NK-92 treated with Interleukin-12 subunit alpha and Interleukin-12 subunit beta, amount 100 ng/mL, for 24 hours (cell line): ENCODE data around the gene CNTNAP2.

Experiments used
- DNase-seq: peaks from one replicate; lab custom pipeline; 2025; lab: John Stamatoyannopoulos, UW

The CNTNAP2 gene

GRCh38 chr7:146116521-146117222, at the start of gene CNTNAP2:
Gene CNTNAP2 (plus strand): TSS chr7:146116801. CDS start chr7:146116877, 76 bp downstream.
- no peak for DNase-seq

- DNase-seq, result no peak
Measured at GRCh38 chr7:146067880-146068279, 48.7 kb upstream of the CNTNAP2 start.

GRCh38 chr7:146074195-146074765, 42.3 kb upstream of the CNTNAP2 start:
- DNase-seq, result no peak

- no peak for DNase-seq
Measured at GRCh38 chr7:146076344-146076743, 40.3 kb upstream of the CNTNAP2 start.

- no peak for DNase-seq
Measured at GRCh38 chr7:146084086-146084485, 32.5 kb upstream of the CNTNAP2 start.

- DNase-seq, result no peak
Measured at GRCh38 chr7:146090023-146090645, 26.5 kb upstream of the CNTNAP2 start.

GRCh38 chr7:146094356-146094755, 22.2 kb upstream of the CNTNAP2 start:
- no peak for DNase-seq

- no peak for DNase-seq
Measured at GRCh38 chr7:146096994-146097393, 19.6 kb upstream of the CNTNAP2 start.

GRCh38 chr7:146106319-146106718, 10.3 kb upstream of the CNTNAP2 start:
- DNase-seq, result no peak

- no peak for DNase-seq
Measured at GRCh38 chr7:146112755-146113154, 3.8 kb upstream of the CNTNAP2 start.

GRCh38 chr7:146115548-146115850, 1.1 kb upstream of the CNTNAP2 start:
- DNase-seq, result no peak

GRCh38 chr7:146115851-146116520, 615 bp upstream of the CNTNAP2 start:
- no peak for DNase-seq

GRCh38 chr7:146117576-146117975, 975 bp downstream of the CNTNAP2 start:
- DNase-seq, result no peak

- DNase-seq, result no peak
Measured at GRCh38 chr7:146119002-146119401, 2.4 kb downstream of the CNTNAP2 start.

- DNase-seq, result no peak
Measured at GRCh38 chr7:146123715-146124114, 7.1 kb downstream of the CNTNAP2 start.

- no peak for DNase-seq
Measured at GRCh38 chr7:146126767-146127509, 10.3 kb downstream of the CNTNAP2 start.

GRCh38 chr7:146129296-146129695, 12.7 kb downstream of the CNTNAP2 start:
- DNase-seq, result no peak

- DNase-seq, result no peak
Measured at GRCh38 chr7:146129997-146130396, 13.4 kb downstream of the CNTNAP2 start.

- no peak for DNase-seq
Measured at GRCh38 chr7:146131701-146132100, 15.1 kb downstream of the CNTNAP2 start.

GRCh38 chr7:146136357-146136875, 19.8 kb downstream of the CNTNAP2 start:
- no peak for DNase-seq

GRCh38 chr7:146138926-146139325, 22.3 kb downstream of the CNTNAP2 start:
- DNase-seq, result no peak

- DNase-seq, result no peak
Measured at GRCh38 chr7:146146831-146147486, 30.4 kb downstream of the CNTNAP2 start.
